ENCODE data around the gene SPPL3. TPM values are rescaled to one million over a fixed set of nuclear protein-coding genes. Genes with fewer than 3 reads are reported as not detected.
A peak's percentile ranks its signal among the peaks of the same experiment; 100 is the strongest.

SPPL3 gene
- total and polyA plus RNA-seq, 7 donors: 7.3 to 24.2 (median 17.5) TPM

DNA sequence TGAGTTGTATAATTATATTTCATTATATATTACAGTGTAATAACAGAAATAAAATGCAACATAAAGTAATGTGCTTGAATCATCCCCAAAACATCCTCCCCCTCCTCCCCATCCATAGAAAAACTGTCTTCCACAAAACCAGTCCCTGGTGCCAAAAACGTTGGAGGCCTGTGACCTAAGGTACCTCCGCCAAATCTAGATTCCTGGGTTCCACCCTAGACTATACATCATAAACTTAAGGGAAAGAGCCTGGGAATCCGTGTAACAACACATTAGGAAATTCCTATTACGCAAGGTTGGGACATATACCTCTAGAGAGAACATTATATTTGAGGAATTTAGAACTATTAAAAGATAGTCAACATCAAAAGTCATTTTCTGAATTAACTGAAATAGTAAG lies 38.0 kb downstream of the SPPL3 start:
- H3K27ac ChIP-seq: no peak overlapping the region
- intact Hi-C loops (cut with DNase I): no loop called here
- no peaks in the 10 kb centered on the region for H3K27me3 ChIP-seq (ENCODE audit: insufficient read depth in 3 of 3, low read length in 2 of 3)
- peaks cover 0 to 5% of the 10 kb centered on the region in 2 donors for H3K36me3 ChIP-seq (ENCODE audit: insufficient read depth in 1 of 2, low read depth in 1 of 2)
- no peaks in the 10 kb centered on the region for H3K9me3 ChIP-seq
- H3K4me3 ChIP-seq: no peak overlapping the region
- DNase-seq: no peak
- 70 to 73% (median 72%) methylated on average over 4 of the region's 4 CpGs for WGBS, 3 donors
- no peak for ATAC-seq
- TF ChIP-seq CTCF (IDR thresholded peaks at IDR 0.05): no peak
- peaks cover 31% of the 10 kb centered on the region for H3K4me1 ChIP-seq

DNA sequence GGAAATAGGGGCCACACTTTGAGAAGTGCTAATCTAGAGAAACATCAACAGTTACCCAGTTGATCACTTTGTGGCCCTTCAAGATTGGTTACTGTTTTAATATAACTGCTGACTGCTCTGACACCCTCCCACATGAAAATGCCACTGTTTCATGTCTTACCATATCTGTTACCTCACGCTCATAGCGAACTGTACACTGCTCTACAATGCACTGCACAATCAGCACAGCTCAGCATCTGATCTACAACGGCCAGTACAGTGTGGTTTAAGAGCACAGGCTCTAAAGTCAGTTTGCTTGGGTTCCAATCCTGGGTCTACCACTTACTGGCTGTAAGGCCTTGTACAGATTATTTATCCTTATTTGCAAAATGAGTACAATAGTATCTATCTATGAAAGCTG lies 39.1 kb downstream of the SPPL3 start:
- Histone ChIP-seq H3K27me3 (ENCODE audit: insufficient read depth in 3 of 3, low read length in 2 of 3) (no peaks in the 10 kb centered on the region), H3K4me3 (no peak overlapping the region)

DNA sequence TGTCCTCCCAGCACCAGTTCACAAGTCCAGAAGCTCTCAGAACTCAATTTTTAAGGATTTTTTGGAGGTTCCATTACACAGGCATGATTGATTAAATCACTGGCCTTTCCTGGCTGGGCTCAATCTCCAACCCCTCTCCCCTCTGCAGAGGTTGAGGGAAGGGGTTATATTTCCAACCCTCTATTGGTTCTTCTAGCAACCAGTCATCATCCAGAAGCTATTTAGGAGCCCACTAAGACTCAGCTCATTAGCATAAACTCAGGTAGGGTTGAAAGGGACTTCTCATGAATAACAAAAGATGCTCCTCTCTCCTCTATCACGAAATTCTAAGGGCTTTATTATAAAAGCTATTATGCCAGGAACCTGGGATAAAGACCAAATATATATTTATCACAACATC lies 41.5 kb downstream of the SPPL3 start:
- H3K4me3 ChIP-seq: no peak overlapping the region
- peaks cover 0 to 1% of the 10 kb centered on the region in 2 donors for H3K36me3 ChIP-seq (ENCODE audit: insufficient read depth in 1 of 2, low read depth in 1 of 2)
- no peak overlapping the region for H3K27ac ChIP-seq
- WGBS, 3 donors: 76 to 96% (median 88%) methylated on average over 1 of the region's 1 CpG
- H3K27me3 ChIP-seq (ENCODE audit: insufficient read depth in 3 of 3, low read length in 2 of 3): no peaks in the 10 kb centered on the region
- intact Hi-C loops (cut with DNase I): loop anchor here in 1 of 2 donors (5.0 kb wide), 1 partner anchor 40 kb away; the partner anchor contains the start of gene SPPL3
- H3K9me3 ChIP-seq: peaks cover 6% of the 10 kb centered on the region
- DNase-seq: no peak
- no peak for TF ChIP-seq CTCF (IDR thresholded peaks at IDR 0.05)
- no peak for ATAC-seq
- peaks cover 27% of the 10 kb centered on the region for H3K4me1 ChIP-seq

More for the DNA sequence above, 39.1 kb downstream of the SPPL3 start:
- Histone ChIP-seq H3K9me3 (no peaks in the 10 kb centered on the region), H3K27ac (no peak overlapping the region), H3K36me3 (ENCODE audit: insufficient read depth in 1 of 2, low read depth in 1 of 2) (peaks cover 0 to 5% of the 10 kb centered on the region in 2 donors), H3K4me1 (peaks cover 31% of the 10 kb centered on the region)
- no peak for TF ChIP-seq CTCF (IDR thresholded peaks at IDR 0.05)
- intact Hi-C loops (cut with DNase I): no loop called here
- peak in 2 of 4 donors; percentile 51 to 53 for ATAC-seq
- no peak for DNase-seq
- 77 to 88% (median 85%) methylated on average over 3 of the region's 3 CpGs for WGBS, 3 donors

- intact Hi-C loops (cut with DNase I): loop anchor here in 1 of 2 donors (5.0 kb wide), 1 partner anchor 41 kb away; the partner anchor contains the start of gene SPPL3
- H3K4me1 ChIP-seq: peaks cover 38% of the 10 kb centered on the region
- H3K27me3 ChIP-seq (ENCODE audit: insufficient read depth in 3 of 3, low read length in 2 of 3): no peaks in the 10 kb centered on the region
- TF ChIP-seq CTCF (IDR thresholded peaks at IDR 0.05): no peak
- no peak overlapping the region for H3K27ac ChIP-seq
- WGBS, 3 donors: 85 to 94% (median 90%) methylated on average over 3 of the region's 3 CpGs
- no peak for DNase-seq
- no peak for ATAC-seq
- H3K36me3 ChIP-seq (ENCODE audit: insufficient read depth in 1 of 2, low read depth in 1 of 2): no peaks in the 10 kb centered on the region
- H3K4me3 ChIP-seq: no peak overlapping the region
- peaks cover 6% of the 10 kb centered on the region for H3K9me3 ChIP-seq
Observed at GRCh38 chr12:120861074-120861795, 42.9 kb downstream of the SPPL3 start.
